Neuronal stem cell (in vitro differentiated cells): ENCODE measurements around the gene IL15RA.
A peak's percentile ranks its signal among the peaks of the same experiment; 100 is the strongest.

Experiments used
- DNase-seq: peaks from one replicate; pipeline ENCODE4 v3.0.0-alpha.2; 2013; ENCODE audit warnings: low spot score
- H2AFZ ChIP-seq: one replicate; pipeline ENCODE4 v1.6.1; 2013; ENCODE audit warnings: mild to moderate bottlenecking, low read length, inconsistent platforms
- H2AK5ac ChIP-seq: 2 replicates; pipeline ENCODE4 v1.6.1; 2013; ENCODE audit warnings: low read depth, mild to moderate bottlenecking, inconsistent platforms, low read length, moderate library complexity, mixed read lengths
- H2BK120ac ChIP-seq: 2 replicates; pipeline ENCODE4 v1.6.1; 2013; ENCODE audit warnings: low read depth, mild to moderate bottlenecking, inconsistent platforms, low read length, moderate library complexity, mixed read lengths
- H2BK12ac ChIP-seq: one replicate; pipeline ENCODE4 v1.6.1; 2013; ENCODE audit warnings: low read length, inconsistent platforms
- H2BK15ac ChIP-seq: 2 replicates; pipeline ENCODE4 v1.6.1; 2013; ENCODE audit warnings: mild to moderate bottlenecking, low read length, inconsistent platforms, mixed read lengths
- H2BK5ac ChIP-seq: one replicate; pipeline ENCODE4 v1.6.1; 2013; ENCODE audit warnings: inconsistent platforms, mild to moderate bottlenecking, low read length, moderate library complexity
- H3K14ac ChIP-seq: one replicate; pipeline ENCODE4 v1.6.1; 2013; ENCODE audit warnings: low read length, inconsistent platforms
- H3K18ac ChIP-seq: 2 replicates; pipeline ENCODE4 v1.6.1; 2013; ENCODE audit warnings: low read length, inconsistent platforms
- H3K23ac ChIP-seq: 2 replicates; pipeline ENCODE4 v1.6.1; 2013; ENCODE audit warnings: low read depth, mild to moderate bottlenecking, mixed read lengths, low read length, inconsistent platforms; ENCODE audit not compliant: poor library complexity
- H3K27ac ChIP-seq: replicated peaks from 3 replicates; pipeline ENCODE4 v1.5.1; 2013; ENCODE audit warnings: low read length, inconsistent platforms
- H3K27me3 ChIP-seq, 3 experiments: 2 replicates each; pipeline ENCODE4 v1.6.1; 2013; ENCODE audit warnings: low read length in 3 of 3, mild to moderate bottlenecking in 2 of 3, inconsistent platforms in 1 of 3, low read depth in 1 of 3, mixed read lengths in 1 of 3, moderate library complexity in 1 of 3; ENCODE audit not compliant: control insufficient read depth in 3 of 3, insufficient read depth in 3 of 3
- H3K36me3 ChIP-seq, 2 donors: replicated peaks in 1 of 2; 2 replicates each; pipeline ENCODE4 v1.6.1; 2013; ENCODE audit warnings: low read length in 2 of 2; ENCODE audit not compliant: control insufficient read depth in 2 of 2, insufficient read depth in 2 of 2
- H3K4ac ChIP-seq: 2 replicates; pipeline ENCODE4 v1.6.1; 2013; ENCODE audit warnings: inconsistent platforms, mild to moderate bottlenecking, low read length, moderate library complexity
- H3K4me1 ChIP-seq, 2 donors: 1 replicate in 1 of 2; 2 replicates in 1 of 2; pipeline ENCODE4 v1.6.1; 2013; ENCODE audit warnings: low read length in 2 of 2, low read depth in 1 of 2; ENCODE audit not compliant: control insufficient read depth in 2 of 2, insufficient read depth in 1 of 2
- H3K4me2 ChIP-seq: one replicate; pipeline ENCODE4 v1.6.1; 2013; ENCODE audit warnings: mild to moderate bottlenecking, low read length, inconsistent platforms; ENCODE audit not compliant: insufficient read depth, poor library complexity, severe bottlenecking
- H3K4me3 ChIP-seq, 2 donors: 2 replicates each; pipeline ENCODE4 v1.5.1; 2013; ENCODE audit warnings: low read length in 2 of 2, mild to moderate bottlenecking in 2 of 2, inconsistent platforms in 1 of 2, moderate library complexity in 1 of 2
- H3K79me1 ChIP-seq: one replicate; pipeline ENCODE4 v1.6.1; 2013; ENCODE audit warnings: low read depth, mild to moderate bottlenecking, inconsistent platforms, low read length, moderate library complexity
- H3K9ac ChIP-seq: one replicate; pipeline ENCODE4 v1.6.1; 2013; ENCODE audit warnings: mild to moderate bottlenecking, low read depth, low read length, inconsistent platforms; ENCODE audit not compliant: poor library complexity
- H3K9me3 ChIP-seq, 2 donors: replicated peaks in 1 of 2; 2 replicates each; pipeline versions ENCODE3 to v1.6.1; 2013; ENCODE audit warnings: low read length in 2 of 2, mild to moderate bottlenecking in 2 of 2, inconsistent platforms in 1 of 2, low read depth in 1 of 2, mixed read lengths in 1 of 2, moderate library complexity in 1 of 2; ENCODE audit not compliant: control insufficient read depth in 2 of 2, insufficient read depth in 1 of 2
- H4K8ac ChIP-seq: one replicate; pipeline ENCODE4 v1.6.1; 2013; ENCODE audit warnings: low read depth, mild to moderate bottlenecking, inconsistent platforms, low read length, moderate library complexity
- H4K91ac ChIP-seq: one replicate; pipeline ENCODE4 v1.6.1; 2013; ENCODE audit warnings: low read length, low read depth, mild to moderate bottlenecking, inconsistent platforms; ENCODE audit not compliant: poor library complexity
- WGBS, 2 donors: extraction: QIAGEN DNeasy Blood & Tissue Kit; methylation state at CpG; one replicate each; pipeline ENCODE4 v1.1.7; 2013; ENCODE audit warnings: missing lambda C conversion rate in 2 of 2, mixed read lengths in 1 of 2; ENCODE audit not compliant: insufficient read length in 2 of 2, insufficient replicate concordance in 1 of 2; ENCODE audit errors: extremely low coverage in 2 of 2; 5-methylcytosine and 5-hydroxymethylcytosine counted together

IL15RA gene

DNA sequence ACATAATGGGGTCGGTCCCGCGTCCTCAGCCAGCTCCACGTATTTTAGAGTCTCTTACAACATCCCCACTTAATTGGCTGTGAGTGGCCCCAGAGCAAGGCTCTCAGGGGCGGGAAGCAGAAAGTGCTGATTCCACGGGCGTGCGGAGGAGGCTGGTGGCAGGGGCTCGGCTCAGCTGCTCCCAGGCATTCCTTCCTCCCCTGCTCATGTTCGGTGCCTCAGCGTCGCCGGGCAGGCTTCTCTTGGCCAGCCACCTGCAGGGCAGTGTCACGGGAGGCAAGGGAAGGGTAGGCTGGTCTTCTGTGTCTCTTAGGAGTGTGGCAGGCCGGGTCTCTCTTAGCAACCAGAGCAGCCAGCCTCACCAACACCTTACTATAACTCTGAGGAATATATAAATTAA is 33.8 kb downstream of the IL15RA start:
- Histone ChIP-seq H3K27ac (no peak overlapping the region), H3K79me1 (no peaks in the 10 kb centered on the region)
- no CpG with 5 or more reads among the region's 15 CpGs for WGBS, 2 donors

DNA sequence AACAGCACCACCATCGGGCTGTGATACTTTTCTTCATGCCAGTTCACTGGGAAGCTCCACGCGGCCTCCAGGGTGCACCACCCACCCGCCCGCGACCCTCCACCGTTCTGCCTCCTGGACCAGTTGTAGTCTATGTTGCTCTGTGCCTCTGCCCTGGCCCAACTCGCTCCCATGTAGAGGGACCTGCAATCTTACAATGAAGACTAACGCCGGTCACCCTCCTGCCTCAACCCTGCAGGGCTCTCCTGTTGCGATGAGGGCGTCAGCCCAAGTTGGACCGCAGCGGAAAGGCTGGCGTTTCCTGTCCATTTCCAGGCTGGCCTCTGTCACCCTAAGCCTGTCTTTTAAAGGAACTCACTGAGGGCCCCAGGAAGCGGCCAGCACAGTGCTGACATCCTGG is 34.9 kb downstream of the IL15RA start:
- H3K4me1 ChIP-seq = peaks cover 0 to 2% of the 10 kb centered on the region in 2 donors
- H3K4ac ChIP-seq = no peak overlapping the region
- H4K91ac ChIP-seq = no peak overlapping the region
- no peak overlapping the region for H2BK120ac ChIP-seq
- peaks cover 8 to 15% of the 10 kb centered on the region in 2 donors for H3K36me3 ChIP-seq
- H2BK5ac ChIP-seq = peak overlapping the region; percentile 29
- DNase-seq = no peak
- no peak overlapping the region for H2BK15ac ChIP-seq
- no peak overlapping the region for H3K27ac ChIP-seq
- WGBS, 2 donors = no CpG with 5 or more reads among the region's 16 CpGs
- H3K9me3 ChIP-seq = no peaks in the 10 kb centered on the region
- peak overlapping the region; percentile 68 for H3K18ac ChIP-seq
- H3K4me2 ChIP-seq = no peak overlapping the region
- peak overlapping the region; percentile 38 for H2AFZ ChIP-seq
- H4K8ac ChIP-seq = no peak overlapping the region
- H3K27me3 ChIP-seq = peaks cover 0 to 2% (median 0%) of the 10 kb centered on the region in 3 experiments
- no peak overlapping the region for H2BK12ac ChIP-seq
- peak overlapping the region; percentile 82 for H3K23ac ChIP-seq
- no peak overlapping the region for H3K9ac ChIP-seq
- no peaks in the 10 kb centered on the region for H3K79me1 ChIP-seq
- no peak overlapping the region for H3K14ac ChIP-seq
- H3K4me3 ChIP-seq = no peak overlapping the region
- no peak overlapping the region for H2AK5ac ChIP-seq

More for the DNA sequence above, 33.8 kb downstream of the IL15RA start:
- peaks cover 0 to 2% of the 10 kb centered on the region in 2 donors for H3K4me1 ChIP-seq
- peaks cover 0 to 5% (median 0%) of the 10 kb centered on the region in 3 experiments for H3K27me3 ChIP-seq
- H2BK15ac ChIP-seq = peak overlapping the region; percentile 9
- H3K9me3 ChIP-seq = no peaks in the 10 kb centered on the region
- H3K4me2 ChIP-seq = no peak overlapping the region
- no peak overlapping the region for H2AK5ac ChIP-seq
- H4K8ac ChIP-seq = no peak overlapping the region
- no peak overlapping the region for H2BK5ac ChIP-seq
- H2AFZ ChIP-seq = peak overlapping the region; percentile 71
- no peak overlapping the region for H4K91ac ChIP-seq
- H3K4ac ChIP-seq = no peak overlapping the region
- H3K14ac ChIP-seq = no peak overlapping the region
- H3K9ac ChIP-seq = peak overlapping the region; percentile 64
- no peak overlapping the region for H2BK12ac ChIP-seq
- no peak overlapping the region for H3K4me3 ChIP-seq
- H2BK120ac ChIP-seq = no peak overlapping the region
- peak overlapping the region; percentile 80 for H3K23ac ChIP-seq
- H3K36me3 ChIP-seq = peaks cover 0 to 4% of the 10 kb centered on the region in 2 donors
- no peak for DNase-seq
- H3K18ac ChIP-seq = no peak overlapping the region

DNA sequence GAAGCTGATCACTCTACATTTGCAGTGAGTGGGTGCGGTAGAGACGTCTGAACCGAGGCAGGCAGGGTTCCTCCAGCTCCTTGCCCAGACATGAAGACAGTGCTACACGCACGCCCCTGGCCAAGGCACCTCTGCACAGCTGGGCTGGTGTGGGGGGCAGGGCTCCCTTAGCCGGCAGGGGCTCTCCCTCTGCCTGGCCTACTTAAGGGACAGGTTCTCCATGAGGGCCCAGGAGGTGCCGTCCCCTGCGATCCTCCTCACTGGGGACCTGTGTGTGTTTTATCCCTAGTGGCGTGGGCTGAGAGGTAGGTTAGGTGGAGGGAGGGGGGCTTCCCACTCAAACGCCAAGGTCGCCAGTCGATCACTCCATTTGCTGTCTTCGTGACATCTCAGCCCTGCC is 35.3 kb downstream of the IL15RA start:
- peak overlapping the region; percentile 82 for H3K23ac ChIP-seq
- H2BK120ac ChIP-seq = no peak overlapping the region
- H3K79me1 ChIP-seq = no peaks in the 10 kb centered on the region
- no peak for DNase-seq
- no peak overlapping the region for H2AK5ac ChIP-seq
- H3K9me3 ChIP-seq = no peaks in the 10 kb centered on the region
- H2AFZ ChIP-seq = peak overlapping the region; percentile 38
- peaks cover 0 to 2% (median 0%) of the 10 kb centered on the region in 3 experiments for H3K27me3 ChIP-seq
- H3K4me2 ChIP-seq = no peak overlapping the region
- no peak overlapping the region for H3K27ac ChIP-seq
- no CpG with 5 or more reads among the region's 13 CpGs for WGBS, 2 donors
- H3K4me1 ChIP-seq = peaks cover 0 to 2% of the 10 kb centered on the region in 2 donors
- no peak overlapping the region for H3K14ac ChIP-seq
- H3K18ac ChIP-seq = no peak overlapping the region
- H3K4ac ChIP-seq = no peak overlapping the region
- H2BK15ac ChIP-seq = no peak overlapping the region
- H4K8ac ChIP-seq = no peak overlapping the region
- H3K36me3 ChIP-seq = peaks cover 12 to 20% of the 10 kb centered on the region in 2 donors
- H4K91ac ChIP-seq = no peak overlapping the region
- no peak overlapping the region for H2BK12ac ChIP-seq
- H3K4me3 ChIP-seq = no peak overlapping the region
- H3K9ac ChIP-seq = no peak overlapping the region
- H2BK5ac ChIP-seq = peak overlapping the region; percentile 29

DNA sequence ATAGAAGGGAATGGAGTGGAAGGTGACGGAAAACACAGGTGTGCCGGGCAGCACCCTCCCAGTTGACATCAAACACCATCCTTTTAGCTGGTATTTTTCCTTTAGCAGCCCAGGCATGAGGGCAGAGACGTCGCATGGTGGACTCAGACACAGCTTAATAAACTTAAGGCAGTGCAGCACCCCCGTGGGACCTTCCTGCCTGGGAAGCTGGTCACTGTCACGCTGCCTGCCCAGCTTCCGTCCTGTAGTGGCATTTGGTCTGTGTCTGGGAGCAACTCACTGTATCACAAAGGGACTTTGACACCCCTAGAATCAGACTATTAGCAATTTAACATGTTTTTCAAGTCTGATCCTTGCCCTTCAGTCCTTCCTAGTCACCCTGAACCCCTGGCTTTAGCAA is 35.8 kb downstream of the IL15RA start:
- Histone ChIP-seq H2AFZ (no peak overlapping the region), H3K4me2 (no peak overlapping the region), H3K4me1 (peaks cover 0 to 2% of the 10 kb centered on the region in 2 donors), H3K9ac (no peak overlapping the region), H2BK12ac (no peak overlapping the region), H4K8ac (no peak overlapping the region), H3K14ac (no peak overlapping the region), H3K9me3 (no peaks in the 10 kb centered on the region), H2BK5ac (no peak overlapping the region), H3K79me1 (no peaks in the 10 kb centered on the region), H3K27ac (no peak overlapping the region), H3K4ac (no peak overlapping the region), H2AK5ac (no peak overlapping the region), H3K18ac (no peak overlapping the region), H2BK15ac (no peak overlapping the region), H4K91ac (no peak overlapping the region), H3K27me3 (no peaks in the 10 kb centered on the region), H3K4me3 (no peak overlapping the region), H3K23ac (no peak overlapping the region), H3K36me3 (peaks cover 16 to 24% of the 10 kb centered on the region in 2 donors), H2BK120ac (no peak overlapping the region)
- no CpG with 5 or more reads among the region's 7 CpGs for WGBS, 2 donors
- no peak for DNase-seq
